Naive thymus-derived CD8-positive, alpha-beta T cell (primary cell): ENCODE results near the gene POLD2. TPM values are rescaled to one million over a fixed set of nuclear protein-coding genes. Genes with fewer than 3 reads are reported as not detected.

ENCODE experiments used
- ATAC-seq, 2 donors: fragments of 150-1000 bp; cut with Tn5 transposase in 1 of 2; sonication (Bioruptor Pico), chemical (Tn5 transposase) in 1 of 2; 1 replicate in 1 of 2; 2 replicates in 1 of 2; pipeline ENCODE4 v1.10.0; 2021; ENCODE audit warnings: mild to moderate bottlenecking in 2 of 2, moderate library complexity in 2 of 2
- POLR2A ChIA-PET: fragments of 350-600 bp; sonication (Branson Sonifier 250); formaldehyde crosslinking; loops from one replicate; lab custom pipeline; 2021; ENCODE audit warnings: antibody characterized with exemption; lab: Charles Lee
- DNase-seq, 10 donors: peaks; one replicate each; pipeline versions ENCODE4 v3.0.0 to v3.0.0-alpha.2; 2020 to 2022
- H3K27ac Mint-ChIP-seq, 10 donors: one replicate each; pipeline ENCODE4 v1.8.0; 2020 to 2022; ENCODE audit warnings: mild to moderate bottlenecking in 10 of 10, mixed read lengths in 10 of 10, moderate library complexity in 4 of 10, inconsistent platforms in 1 of 10
- H3K27me3 Mint-ChIP-seq, 5 donors: one replicate each; pipeline ENCODE4 v1.8.0; 2021 to 2022; ENCODE audit warnings: mixed read lengths in 5 of 5
- H3K36me3 Mint-ChIP-seq, 3 donors: one replicate each; pipeline ENCODE4 v1.8.0; 2020 to 2022; ENCODE audit warnings: mixed read lengths in 3 of 3, mild to moderate bottlenecking in 2 of 3, inconsistent platforms in 1 of 3
- H3K4me1 Mint-ChIP-seq, 4 donors: one replicate each; pipeline ENCODE4 v1.8.0; 2021 to 2022; ENCODE audit warnings: mixed read lengths in 4 of 4
- H3K4me3 Mint-ChIP-seq, 10 donors: one replicate each; pipeline ENCODE4 v1.8.0; 2020 to 2022; ENCODE audit warnings: mild to moderate bottlenecking in 10 of 10, mixed read lengths in 10 of 10, moderate library complexity in 6 of 10, inconsistent platforms in 1 of 10
- H3K9me3 Mint-ChIP-seq, 9 donors: one replicate each; pipeline ENCODE4 v1.8.0; 2020 to 2022; ENCODE audit warnings: mixed read lengths in 9 of 9, mild to moderate bottlenecking in 3 of 9, inconsistent platforms in 1 of 9, moderate library complexity in 1 of 9
- polyA plus RNA-seq, 3 donors: library from polyadenylated mRNA; unstranded; fragments of 300-500 nt; fragmentation: Illumina TruSeq; gene quantifications; one replicate each; pipeline ENCODE4 v1.2.3, GENCODE V29; 2021
- total RNA-seq, 8 experiments: library from RNA in 2 of 8; stranded (reverse) in 2 of 8; gene quantifications; one replicate each; pipeline ENCODE4 v1.2.3 and lab custom pipeline; 2021 to 2026

POLD2 gene
- total and polyA plus RNA-seq, 5 experiments from 2014 or later, result 64.3 to 102 (median 72.4) TPM

DNA sequence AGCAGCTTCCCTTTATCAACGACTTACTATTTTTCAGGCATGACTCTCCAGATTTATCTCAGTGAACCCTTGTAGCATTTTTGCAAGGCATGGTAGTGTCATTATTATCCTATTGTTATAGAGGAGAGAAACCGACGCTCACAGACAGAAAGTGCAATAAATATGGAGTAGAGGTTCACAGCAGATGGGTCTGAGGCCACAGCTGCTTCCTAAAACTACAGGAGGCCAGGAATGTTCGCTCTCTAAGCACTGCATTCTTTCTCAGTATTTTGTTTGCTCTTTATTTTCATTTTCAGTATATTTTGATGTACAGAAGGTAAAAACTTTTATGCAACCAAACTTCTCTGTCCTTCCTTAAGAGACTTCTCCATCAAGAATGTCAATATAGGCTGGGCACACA, 23.7 kb downstream of the POLD2 start:
- peaks cover 0 to 1% (median 0%) of the 10 kb centered on the region in 5 donors for H3K27me3 Mint-ChIP-seq
- POLR2A ChIA-PET, result interaction anchor here (0.5 to 0.6 kb wide), 2 partner anchors 18 to 161 kb away, joined by 3 read pairs; no protein-coding TSS in a partner anchor
- no peaks in the 10 kb centered on the region for H3K9me3 Mint-ChIP-seq
- H3K4me1 Mint-ChIP-seq, result peaks cover 2 to 42% (median 14%) of the 10 kb centered on the region in 4 donors
- no peak for ATAC-seq
- DNase-seq, result no peak
- no peak overlapping the region for H3K4me3 Mint-ChIP-seq
- no peaks in the 10 kb centered on the region for H3K36me3 Mint-ChIP-seq
- no peak overlapping the region for H3K27ac Mint-ChIP-seq

DNA sequence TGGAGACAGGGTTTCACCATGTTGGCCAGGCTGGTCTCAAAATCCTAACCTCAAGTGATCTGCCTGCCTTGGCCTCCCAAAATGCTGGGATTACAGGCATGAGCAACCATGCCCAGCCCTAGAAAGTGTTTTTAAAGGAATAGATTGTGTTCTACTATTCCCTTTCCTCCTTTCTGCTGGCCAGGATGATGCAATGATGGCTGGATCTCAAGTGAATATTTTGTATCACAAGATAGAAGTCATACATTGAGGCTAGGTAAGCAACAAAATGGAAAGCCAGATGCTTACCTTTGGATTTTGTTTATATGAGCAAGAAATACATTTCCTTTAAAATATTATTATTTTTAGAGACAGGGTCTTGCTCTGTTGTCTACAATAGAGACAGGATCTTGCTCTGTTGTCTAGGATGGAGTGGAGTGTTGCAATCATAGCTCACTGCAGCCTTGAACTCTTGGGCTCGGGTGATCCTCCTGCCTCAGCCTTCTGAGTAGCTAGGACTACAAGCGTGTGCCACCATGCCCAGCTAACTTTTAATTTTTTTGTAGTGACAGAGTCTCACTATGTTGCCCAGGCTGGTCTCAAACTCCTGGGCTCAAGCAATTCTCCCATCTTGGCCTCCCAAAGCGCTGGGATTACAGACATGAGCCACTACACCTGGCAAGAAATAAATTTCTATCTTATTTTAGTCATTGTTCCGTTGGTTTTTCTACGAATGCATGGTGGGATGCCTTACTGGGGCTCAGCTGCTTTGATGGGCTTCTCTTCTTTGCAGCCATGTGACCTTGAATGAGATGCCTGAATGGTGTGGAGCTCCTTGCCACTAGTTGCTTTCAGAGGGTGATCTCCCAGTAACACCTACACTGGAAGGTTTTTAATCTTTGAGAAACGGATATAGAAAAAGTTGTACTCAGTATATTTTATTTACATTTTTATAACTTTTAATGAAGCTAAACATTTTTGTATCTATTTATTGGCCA, 25.0 kb downstream of the POLD2 start:
- POLR2A ChIA-PET, result interaction anchor here (0.6 to 0.7 kb wide), 2 partner anchors 22 to 697 kb away, joined by 3 read pairs; no protein-coding TSS in a partner anchor
- peak overlapping the region in 4 of 10 donors; percentile 22 to 78 (median 34) for H3K27ac Mint-ChIP-seq
- H3K36me3 Mint-ChIP-seq, result no peaks in the 10 kb centered on the region
- peaks cover 2 to 42% (median 12%) of the 10 kb centered on the region in 4 donors for H3K4me1 Mint-ChIP-seq
- H3K27me3 Mint-ChIP-seq, result peaks cover 0 to under 1% (median 0%) of the 10 kb centered on the region in 5 donors
- no peak overlapping the region for H3K4me3 Mint-ChIP-seq
- H3K9me3 Mint-ChIP-seq, result no peaks in the 10 kb centered on the region
- ATAC-seq (no peak), DNase-seq (no peak)

DNA sequence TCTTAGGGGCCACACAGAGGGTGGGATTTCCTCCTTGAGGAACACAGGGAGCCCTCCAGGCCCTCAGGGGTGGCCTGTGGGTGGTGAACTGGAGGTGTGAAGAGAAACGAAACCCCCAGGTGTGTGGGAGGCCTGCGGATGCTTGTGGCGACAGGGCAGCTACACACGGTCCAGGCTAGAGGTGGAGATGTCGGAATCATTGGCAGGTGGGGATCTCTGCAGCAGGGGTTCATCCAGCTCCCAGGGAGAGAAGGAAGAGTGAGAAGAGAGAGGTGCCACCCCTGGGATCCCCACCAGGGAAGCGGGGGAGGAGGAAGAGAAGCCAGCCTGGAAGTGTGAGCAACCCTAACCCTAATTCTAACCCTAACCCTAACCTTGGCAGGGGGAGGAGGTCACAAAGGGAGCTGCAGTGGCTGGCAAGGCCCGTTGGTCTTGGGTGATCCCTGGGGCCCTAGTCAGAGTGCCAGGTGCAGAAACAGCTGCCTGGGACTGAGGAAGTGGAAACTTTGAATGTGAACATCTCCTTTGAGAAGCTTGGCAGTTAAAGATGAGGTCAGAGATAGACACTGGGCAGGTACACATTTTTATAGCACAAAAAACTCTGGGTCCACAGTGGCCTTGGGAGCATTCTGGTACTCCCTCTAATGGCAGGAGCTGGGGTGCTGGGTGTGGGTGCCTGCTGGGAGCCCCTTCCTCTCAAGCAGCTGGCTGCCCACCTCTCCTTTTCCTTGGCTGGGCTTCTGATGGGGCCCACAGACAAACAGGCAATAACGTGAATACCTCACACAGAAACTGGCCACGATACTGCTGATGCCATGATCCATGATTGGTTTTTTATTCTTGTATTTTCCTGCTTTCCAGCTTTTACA, 26.1 kb downstream of the POLD2 start:
- POLR2A ChIA-PET, result no interaction called here
- ATAC-seq (peak in 1 of 2 donors; percentile 49), DNase-seq (no peak)
- Mint-ChIP-seq H3K9me3 (no peaks in the 10 kb centered on the region), H3K27ac (peak overlapping the region in 3 of 10 donors; percentile 39 to 67 (median 49)), H3K4me3 (no peak overlapping the region), H3K4me1 (peaks cover 0 to 39% (median 7%) of the 10 kb centered on the region in 4 donors), H3K36me3 (no peaks in the 10 kb centered on the region), H3K27me3 (no peaks in the 10 kb centered on the region)

DNA sequence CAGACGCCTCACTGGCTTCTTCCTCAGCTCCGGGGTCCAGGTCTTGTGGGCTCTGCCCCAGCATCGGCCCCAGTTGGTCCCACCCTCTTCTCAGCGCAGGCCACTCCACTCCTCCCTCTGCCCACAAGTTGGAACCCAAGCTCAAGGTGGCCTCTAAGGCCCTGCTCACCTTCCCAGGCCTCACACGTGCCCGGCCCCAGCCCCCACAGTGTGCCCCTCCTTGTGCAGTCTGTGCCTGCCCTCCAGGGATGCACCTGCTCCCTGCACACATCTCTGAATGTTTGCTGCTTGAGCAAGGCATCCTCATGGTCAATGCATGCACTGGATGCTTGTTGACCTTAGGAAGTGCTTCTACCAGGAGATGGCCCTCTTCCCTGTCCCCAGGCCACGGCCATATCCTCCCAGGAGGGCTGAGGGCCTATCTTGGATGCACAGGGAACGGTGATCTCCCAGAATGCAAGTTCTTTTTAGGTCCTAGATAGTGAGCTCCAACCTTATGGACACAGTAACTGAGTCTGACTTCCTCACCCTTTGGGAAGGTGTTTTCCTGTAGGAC, 26.9 kb downstream of the POLD2 start:
- Mint-ChIP-seq H3K36me3 (no peaks in the 10 kb centered on the region), H3K4me1 (peaks cover 0 to 34% (median 7%) of the 10 kb centered on the region in 4 donors), H3K9me3 (no peaks in the 10 kb centered on the region), H3K4me3 (no peak overlapping the region), H3K27ac (peak overlapping the region in 3 of 10 donors; percentile 18 to 52 (median 39)), H3K27me3 (no peaks in the 10 kb centered on the region)
- ATAC-seq (no peak), DNase-seq (no peak)
- POLR2A ChIA-PET, result no interaction called here

DNA sequence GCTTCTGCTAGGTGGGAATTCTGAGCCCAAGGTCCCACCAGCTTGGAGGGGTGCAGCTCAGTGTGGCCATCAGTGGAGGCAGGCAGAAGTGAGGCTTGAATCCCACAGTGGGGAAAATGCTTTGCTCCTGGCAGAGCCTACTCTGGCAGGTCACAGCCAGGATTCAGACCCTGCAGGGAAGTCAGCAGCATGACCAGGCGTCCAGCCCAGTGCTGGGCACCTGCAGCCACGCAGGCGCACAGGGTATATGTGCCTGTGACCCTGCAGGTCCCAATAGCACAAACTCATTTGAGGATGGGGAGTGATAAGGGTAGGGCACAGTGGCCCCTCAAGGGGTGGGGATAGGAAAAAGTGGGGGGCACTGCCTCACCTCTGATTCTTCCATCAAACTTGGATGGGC, 27.6 kb downstream of the POLD2 start:
- no peak for ATAC-seq
- Mint-ChIP-seq H3K36me3 (no peaks in the 10 kb centered on the region), H3K4me3 (no peak overlapping the region), H3K27me3 (peaks cover 0 to 2% (median 0%) of the 10 kb centered on the region in 5 donors), H3K4me1 (peaks cover 0 to 34% (median 7%) of the 10 kb centered on the region in 4 donors), H3K27ac (no peak overlapping the region), H3K9me3 (no peaks in the 10 kb centered on the region)
- DNase-seq, result no peak
- POLR2A ChIA-PET, result no interaction called here

DNA sequence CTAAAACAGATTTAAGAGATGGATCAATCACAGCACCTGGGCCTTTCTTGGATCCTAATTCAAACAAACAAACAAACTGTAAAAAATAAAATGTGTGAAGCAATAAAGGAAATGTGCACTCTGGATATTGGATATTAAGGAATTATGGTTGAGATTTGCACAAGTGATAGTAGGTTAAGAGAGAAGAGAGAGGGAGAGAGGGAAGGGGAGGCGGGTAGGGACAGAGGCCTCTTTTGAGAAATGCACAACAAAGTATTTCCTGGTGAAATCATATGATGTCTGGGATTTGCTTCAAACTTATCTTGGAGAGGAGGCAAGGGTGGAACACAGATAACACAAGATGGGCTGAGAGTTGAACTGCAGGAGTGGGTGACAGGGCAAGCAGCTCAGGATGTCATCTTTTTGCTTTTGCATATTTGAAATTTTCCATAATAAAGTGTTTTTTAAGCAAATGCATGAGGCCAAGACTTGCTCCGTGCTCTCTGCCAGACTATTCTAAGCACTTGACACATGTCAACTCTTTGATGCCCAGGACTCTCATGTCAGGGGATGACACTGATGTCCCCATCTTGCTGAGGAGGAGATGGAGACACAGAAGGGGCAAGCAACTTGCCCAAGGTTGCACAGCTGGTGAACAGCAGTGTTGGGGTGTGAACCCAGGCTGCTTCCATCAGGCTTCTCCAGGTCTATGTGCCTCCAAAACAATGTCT, 28.3 kb downstream of the POLD2 start:
- Mint-ChIP-seq H3K27ac (no peak overlapping the region), H3K36me3 (no peaks in the 10 kb centered on the region), H3K9me3 (no peaks in the 10 kb centered on the region), H3K4me3 (no peak overlapping the region), H3K4me1 (peaks cover 0 to 28% (median 7%) of the 10 kb centered on the region in 4 donors), H3K27me3 (peaks cover 0 to 2% (median 0%) of the 10 kb centered on the region in 5 donors)
- ATAC-seq (no peak), DNase-seq (no peak)
- POLR2A ChIA-PET, result no interaction called here

DNA sequence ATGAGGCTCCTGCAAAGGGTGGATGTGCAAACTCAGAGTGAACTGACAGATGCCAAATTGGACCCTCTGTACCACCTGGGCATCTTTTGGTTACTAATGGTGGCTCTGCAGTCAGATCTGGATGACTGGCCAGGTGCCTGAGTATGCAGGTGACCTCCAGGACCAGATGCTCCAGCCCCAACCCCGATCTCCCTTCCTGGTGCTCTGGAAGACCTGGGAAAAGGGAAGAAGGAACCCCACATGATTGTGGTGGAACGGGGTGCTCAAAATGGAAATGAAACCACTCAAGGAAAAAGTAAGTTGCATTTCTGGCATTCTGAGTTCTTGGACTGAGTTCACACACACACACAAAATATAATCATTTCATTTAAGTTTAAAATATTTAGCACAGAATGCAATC, 29.0 kb downstream of the POLD2 start:
- DNase-seq (no peak), ATAC-seq (no peak)
- Mint-ChIP-seq H3K36me3 (no peaks in the 10 kb centered on the region), H3K4me3 (no peak overlapping the region), H3K27me3 (peaks cover 0 to 2% (median 0%) of the 10 kb centered on the region in 5 donors), H3K9me3 (no peaks in the 10 kb centered on the region), H3K27ac (no peak overlapping the region), H3K4me1 (peaks cover 0 to 24% (median 7%) of the 10 kb centered on the region in 4 donors)
- POLR2A ChIA-PET, result no interaction called here

DNA sequence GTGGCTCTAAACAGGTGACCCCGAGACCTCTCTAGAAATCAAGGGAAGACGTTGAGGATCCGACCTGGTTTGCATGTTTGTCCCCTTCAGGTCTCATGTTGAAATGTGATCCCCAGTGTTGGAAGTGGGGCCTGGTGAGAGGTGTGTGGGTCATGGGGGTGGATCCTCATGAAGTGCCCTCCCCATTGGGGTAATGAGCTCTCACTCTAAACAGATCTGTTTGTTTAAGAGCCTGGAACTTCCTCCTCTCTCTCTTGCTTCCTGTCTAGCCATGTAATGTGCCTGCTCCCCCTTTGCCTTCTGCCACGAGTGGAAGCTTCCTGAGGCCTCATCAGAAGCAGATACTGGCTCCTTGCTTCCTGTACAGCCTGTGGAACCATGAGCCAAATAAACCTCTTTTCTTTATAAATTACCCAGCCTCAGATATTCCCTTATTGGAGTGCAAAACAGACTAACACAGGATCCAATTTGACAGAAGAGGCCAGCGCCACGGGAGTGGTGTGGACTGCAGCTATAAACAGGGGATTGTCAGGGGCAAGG, 30.2 kb downstream of the POLD2 start:
- DNase-seq, result no peak
- H3K27ac Mint-ChIP-seq, result peak overlapping the region in 3 of 10 donors; percentile 35 to 80 (median 47)
- POLR2A ChIA-PET, result no interaction called here
- no peak for ATAC-seq
- H3K4me3 Mint-ChIP-seq, result no peak overlapping the region
- H3K36me3 Mint-ChIP-seq, result no peaks in the 10 kb centered on the region
- H3K4me1 Mint-ChIP-seq, result peaks cover 0 to 22% (median 7%) of the 10 kb centered on the region in 4 donors
- H3K27me3 Mint-ChIP-seq, result peaks cover 0 to 2% (median 0%) of the 10 kb centered on the region in 5 donors
- no peaks in the 10 kb centered on the region for H3K9me3 Mint-ChIP-seq

DNA sequence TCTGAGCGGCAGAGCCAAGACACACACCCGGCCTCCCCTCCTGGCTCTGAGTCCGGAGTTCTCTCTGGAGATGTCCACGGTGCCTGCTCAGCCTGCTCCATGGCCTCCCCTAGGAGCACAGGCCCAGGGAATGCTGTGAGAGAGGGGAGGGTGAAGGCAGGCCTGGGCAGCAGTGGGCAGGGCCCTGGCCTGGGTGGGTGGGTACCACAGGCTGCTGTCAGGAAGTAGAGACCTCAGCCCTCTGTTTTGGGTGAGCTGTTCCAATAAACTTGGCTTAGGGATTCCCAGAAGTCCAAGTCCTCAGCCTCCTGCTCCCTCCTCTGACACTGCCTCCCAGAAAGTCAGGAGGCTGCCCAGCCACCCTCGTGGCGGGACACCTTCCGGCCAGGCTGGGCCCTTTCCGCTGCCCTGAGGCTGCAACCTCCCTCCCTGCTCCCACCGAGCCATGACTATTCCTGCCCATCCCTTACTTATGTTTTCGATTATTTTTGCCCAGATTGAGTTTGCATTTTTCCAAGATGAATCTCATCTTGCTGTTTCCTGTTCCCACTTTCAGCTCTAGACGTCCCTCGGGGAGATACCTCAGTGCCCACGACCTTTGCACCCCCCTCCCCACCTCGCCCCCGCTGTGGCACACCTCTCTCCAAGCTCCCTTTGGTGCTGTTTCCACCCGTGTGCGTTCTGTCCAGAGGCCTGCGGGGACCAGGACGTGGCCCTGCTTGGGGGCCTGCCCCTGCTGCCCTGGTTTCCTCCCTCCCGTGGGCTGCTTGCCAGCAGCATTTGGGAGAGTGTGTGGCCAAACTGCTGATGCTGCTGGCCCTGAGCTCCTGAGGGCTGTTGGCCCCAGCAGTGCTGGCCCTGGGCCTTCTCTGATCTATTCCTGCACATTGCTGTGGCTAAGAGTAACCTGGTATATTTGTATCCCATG, 35.2 kb downstream of the POLD2 start:
- POLR2A ChIA-PET, result interaction anchor here (1.0 kb wide), 1 partner anchor 35 kb away, joined by 3 read pairs; no protein-coding TSS in a partner anchor
- peaks cover 4 to 5% (median 5%) of the 10 kb centered on the region in 4 donors for H3K4me1 Mint-ChIP-seq
- no peaks in the 10 kb centered on the region for H3K9me3 Mint-ChIP-seq
- H3K4me3 Mint-ChIP-seq, result no peak overlapping the region
- ATAC-seq (no peak), DNase-seq (no peak)
- H3K27ac Mint-ChIP-seq, result peak overlapping the region in 2 of 10 donors; percentile 58 to 59
- peaks cover 0 to 2% (median 0%) of the 10 kb centered on the region in 5 donors for H3K27me3 Mint-ChIP-seq
- H3K36me3 Mint-ChIP-seq, result no peaks in the 10 kb centered on the region

DNA sequence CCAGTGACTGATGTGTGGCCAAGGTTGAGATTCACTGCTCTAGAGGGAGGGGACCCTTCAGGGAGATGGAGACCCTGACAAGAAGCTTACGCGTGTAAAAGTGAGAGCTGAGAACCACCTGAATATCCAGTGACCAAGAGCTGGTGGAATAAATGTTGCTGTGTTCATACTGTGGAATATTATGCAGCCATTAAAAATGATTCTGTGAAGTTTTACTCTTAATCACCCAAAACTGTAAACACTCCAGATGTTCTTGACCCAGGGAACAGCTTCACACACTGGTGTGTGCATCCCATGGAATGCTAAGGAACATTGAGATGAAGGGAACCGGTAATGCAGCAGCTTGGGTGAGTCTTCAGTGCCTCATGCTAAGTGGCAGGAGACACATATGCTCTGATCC, 36.7 kb downstream of the POLD2 start:
- no peak for ATAC-seq
- H3K4me3 Mint-ChIP-seq, result no peak overlapping the region
- H3K27ac Mint-ChIP-seq, result peak overlapping the region in 1 of 10 donors; percentile 38
- H3K4me1 Mint-ChIP-seq, result peaks cover 1 to 10% (median 5%) of the 10 kb centered on the region in 4 donors
- H3K36me3 Mint-ChIP-seq, result no peaks in the 10 kb centered on the region
- H3K27me3 Mint-ChIP-seq, result peaks cover 0 to 2% (median 0%) of the 10 kb centered on the region in 5 donors
- POLR2A ChIA-PET, result no interaction called here
- H3K9me3 Mint-ChIP-seq, result no peaks in the 10 kb centered on the region
- DNase-seq, result no peak
